Endothelial cell of umbilical vein (primary cell): Measurements from ENCODE around the gene NLGN4Y. TPM values are rescaled to one million over a fixed set of nuclear protein-coding genes. Genes with fewer than 3 reads are reported as not detected.

Experiments used
- BruUV-seq: library from RNA; stranded (reverse); fragments of 400-500 nt; replicated peaks from 2 replicates; lab custom pipeline; 2021; lab: Mats Ljungman, UMichigan
- CTCF ChIA-PET: fragments of 300-600, 350-600 bp; sonication (Branson Sonifier 250); formaldehyde crosslinking; loops from one replicate; lab custom pipeline; 2021; ENCODE audit warnings: antibody characterized with exemption, inconsistent platforms; lab: Charles Lee
- POLR2A ChIA-PET: fragments of 300-600, 350-600 bp; sonication (Branson Sonifier 250); formaldehyde crosslinking; loops from one replicate; lab custom pipeline; 2021; ENCODE audit warnings: antibody characterized with exemption, inconsistent platforms; lab: Charles Lee
- DNase-seq: peaks from one replicate; pipeline ENCODE4 v3.0.0-alpha.2; 2011; ENCODE audit warnings: low read depth, low spot score
- FAIRE-seq: peaks from 2 replicates; lab custom pipeline; 2011; peaks lifted over from hg19 to GRCh38; lab: Jason Lieb, UNC
- H2AFZ ChIP-seq: 2 replicates; pipeline ENCODE4 v1.6.0; 2012; ENCODE audit warnings: low read depth, low read length, control low read depth, inconsistent platforms
- H3K27ac ChIP-seq: 2 replicates; pipeline ENCODE4 v1.5.1; 2011; ENCODE audit warnings: low read depth, mild to moderate bottlenecking, control low read depth, low read length, moderate library complexity; ENCODE audit not compliant: insufficient read depth
- H3K27me3 ChIP-seq, 2 experiments: 2 replicates each; pipeline versions ENCODE4 v1.6.0 to v1.6.1; 2011; ENCODE audit warnings: low read length in 2 of 2, mixed read lengths in 1 of 2; ENCODE audit not compliant: control insufficient read depth in 2 of 2, insufficient read depth in 2 of 2
- H3K36me3 ChIP-seq, 2 experiments: 2 replicates in 1 of 2; 3 replicates in 1 of 2; pipeline ENCODE4 v1.5.1; 2011; ENCODE audit warnings: low read length in 2 of 2, mild to moderate bottlenecking in 1 of 2, moderate library complexity in 1 of 2; ENCODE audit not compliant: control insufficient read depth in 2 of 2, insufficient read depth in 2 of 2; ENCODE audit errors: extremely low read depth in 1 of 2
- H3K4me1 ChIP-seq: 3 replicates; pipeline ENCODE4 v1.5.1; 2011; ENCODE audit warnings: mild to moderate bottlenecking, low read length; ENCODE audit not compliant: control insufficient read depth, insufficient read depth; ENCODE audit errors: extremely low read depth
- H3K4me2 ChIP-seq: 2 replicates; pipeline ENCODE4 v1.6.1; 2011; ENCODE audit warnings: low read length, control low read depth, mixed read lengths; ENCODE audit not compliant: insufficient read depth
- H3K4me3 ChIP-seq, 3 experiments: fragments of 200-600 bp in 1 of 3; sonication (generic), shearing (Covaris generic) in 1 of 3; replicated peaks in 1 of 3; 2 replicates each; pipeline ENCODE4 v1.5.1; 2011 to 2016; ENCODE audit warnings: control low read depth in 3 of 3, low read length in 3 of 3, mild to moderate bottlenecking in 2 of 3, inconsistent platforms in 1 of 3, low read depth in 1 of 3, moderate library complexity in 1 of 3; ENCODE audit not compliant: insufficient read depth in 1 of 3
- H3K79me2 ChIP-seq: 2 replicates; pipeline ENCODE4 v1.6.0; 2012; ENCODE audit warnings: low read length, inconsistent platforms; ENCODE audit not compliant: control insufficient read depth, insufficient read depth
- H3K9ac ChIP-seq: replicated peaks from 2 replicates; pipeline ENCODE3; 2011; ENCODE audit warnings: low read length, control low read depth; ENCODE audit not compliant: insufficient read depth; ENCODE audit errors: extremely low read depth
- H3K9me1 ChIP-seq: replicated peaks from 3 replicates; pipeline ENCODE4 v1.6.0; 2011; ENCODE audit warnings: mild to moderate bottlenecking, low read length; ENCODE audit not compliant: control insufficient read depth, insufficient read depth; ENCODE audit errors: extremely low read depth
- H3K9me3 ChIP-seq: replicated peaks from 2 replicates; pipeline ENCODE4 v1.5.1; 2012; ENCODE audit warnings: low read length, inconsistent platforms; ENCODE audit not compliant: control insufficient read depth, insufficient read depth
- H4K20me1 ChIP-seq: replicated peaks from 2 replicates; pipeline ENCODE3; 2011; ENCODE audit warnings: mild to moderate bottlenecking, low read length; ENCODE audit not compliant: control insufficient read depth, insufficient read depth; ENCODE audit errors: extremely low read depth
- CTCF ChIP-seq, 2 donors: IDR thresholded peaks; 1 replicate in 1 of 2; 2 replicates in 1 of 2; pipeline ENCODE4 v1.5.1; 2011; ENCODE audit warnings: low read length in 2 of 2, mild to moderate bottlenecking in 2 of 2, moderate library complexity in 2 of 2, control low read depth in 1 of 2, inconsistent platforms in 1 of 2, low read depth in 1 of 2; ENCODE audit not compliant: insufficient read depth in 1 of 2; ENCODE audit errors: extremely low read depth in 1 of 2
- EZH2 ChIP-seq: IDR thresholded peaks from 2 replicates; pipeline ENCODE4 v1.6.1; 2012; ENCODE audit warnings: borderline replicate concordance, low read depth, mild to moderate bottlenecking, moderate library complexity, low read length, inconsistent platforms; ENCODE audit not compliant: severe bottlenecking
- FOS ChIP-seq: IDR thresholded peaks from 2 replicates; pipeline ENCODE4 v1.6.1; 2011; ENCODE audit warnings: mild to moderate bottlenecking, low read length, moderate library complexity, borderline replicate concordance; ENCODE audit not compliant: insufficient read depth
- GATA2 ChIP-seq: IDR thresholded peaks from 2 replicates; pipeline ENCODE4 v1.7.0; 2011; ENCODE audit warnings: low read depth, mild to moderate bottlenecking, moderate library complexity, mixed read lengths, low read length; ENCODE audit not compliant: insufficient read length, insufficient read depth
- JUN ChIP-seq: IDR thresholded peaks from 2 replicates; pipeline ENCODE4 v1.6.1; 2011; ENCODE audit warnings: borderline replicate concordance, low read depth; ENCODE audit not compliant: insufficient read length, insufficient read depth
- MAX ChIP-seq: IDR thresholded peaks from 2 replicates; pipeline ENCODE4 v1.6.1; 2011; ENCODE audit not compliant: insufficient read depth, insufficient read length
- MYC ChIP-seq: IDR thresholded peaks from one replicate; pipeline ENCODE4 v1.6.1; 2011; ENCODE audit warnings: mild to moderate bottlenecking, low read depth, low read length
- POLR2A ChIP-seq: IDR thresholded peaks from 2 replicates; pipeline ENCODE4 v1.6.1; 2012; ENCODE audit warnings: low read depth, mild to moderate bottlenecking, control low read depth, low read length
- POLR2AphosphoS5 ChIP-seq: IDR thresholded peaks from 2 replicates; pipeline ENCODE4 v1.6.1; 2012; ENCODE audit warnings: low read depth, mild to moderate bottlenecking, control low read depth, low read length, moderate library complexity; ENCODE audit not compliant: insufficient read depth
- dilution Hi-C: fragments of 300-500 bp; cut with MboI; formaldehyde crosslinking; loops from one replicate; pipeline ENCODE4 v1.15.0; 2019; ENCODE audit warnings: low sequenced_read_pairs; ENCODE audit not compliant: extremely low pct_ligation_motif_present
- intact Hi-C: fragments of 100-400 bp; cut with micrococcal nuclease; formaldehyde crosslinking; loops from one replicate; pipeline ENCODE4 v1.10.0; 2022
- polyA plus RNA-seq, 4 experiments: library from polyadenylated mRNA; depleted of rRNA in 3 of 4; stranded (reverse) in 3 of 4; unstranded in 1 of 4; fragments of >200 nt; gene quantifications; 2 replicates each; pipeline versions ENCODE4 v1.2.1 to v1.2.3, GENCODE V29; 2011 to 2012; ENCODE audit warnings: missing spikeins in 1 of 4
- total RNA-seq: library from RNA; stranded (reverse); gene quantifications from 2 replicates; pipeline ENCODE4 v1.2.3, GENCODE V29; 2021

The NLGN4Y gene
- total and polyA plus RNA-seq, 2 donors (not counting 3 experiments of a cell fraction or from before 2014, with no cell fraction given), result 16.0 to 26.6 TPM

GRCh38 chrY:14641853-14642252 is 117.5 kb downstream of the NLGN4Y start:
- POLR2A ChIA-PET, result no interaction called here
- TF ChIP-seq POLR2AphosphoS5, result no peak
- no peak for TF ChIP-seq FOS
- TF ChIP-seq EZH2, result no peak
- no peak for TF ChIP-seq GATA2
- no peak for TF ChIP-seq MYC
- no peak for TF ChIP-seq MAX
- TF ChIP-seq CTCF (IDR thresholded peaks at IDR 0.05; ENCODE audit: extremely low read depth in 1 of 2, insufficient read depth in 1 of 2, low read depth in 1 of 2, low read length in 2 of 2), result no peak
- TF ChIP-seq JUN, result no peak
- no peak for TF ChIP-seq POLR2A
- no peaks in the 10 kb centered on the region for H3K36me3 ChIP-seq
- H3K4me2 ChIP-seq, result no peak overlapping the region
- H4K20me1 ChIP-seq, result no peaks in the 10 kb centered on the region
- no peaks in the 10 kb centered on the region for H3K4me1 ChIP-seq
- no peak overlapping the region for H2AFZ ChIP-seq
- no peaks in the 10 kb centered on the region for H3K27me3 ChIP-seq
- DNase-seq (no peak), FAIRE-seq (no peak)
- BruUV-seq, result no TSS peak
- no peak overlapping the region for H3K9ac ChIP-seq
- H3K9me1 ChIP-seq, result no peaks in the 10 kb centered on the region
- no peak overlapping the region for H3K4me3 ChIP-seq
- no peak overlapping the region for H3K27ac ChIP-seq
- no peaks in the 10 kb centered on the region for H3K9me3 ChIP-seq
- CTCF ChIA-PET, result no interaction called here
- dilution Hi-C loops, result no loop called here
- H3K79me2 ChIP-seq, result no peaks in the 10 kb centered on the region
- intact Hi-C loops, result no loop called here
